A549 (cell line): Measurements from ENCODE around the gene PRRG2.

ENCODE experiments used
- BCL3 ChIP-seq: fragments of >200 bp; sonication (Bioruptor Twin); formaldehyde crosslinking; IDR thresholded peaks from 3 replicates; pipeline ENCODE4 v1.6.1; 2016
- BHLHE40 ChIP-seq: IDR thresholded peaks from 2 replicates; pipeline ENCODE4 v1.6.1; 2012; ENCODE audit warnings: low read depth, low read length, inconsistent platforms
- CTCF ChIP-seq: fragments of >200 bp; sonication (Bioruptor Twin); formaldehyde crosslinking; IDR thresholded peaks from 3 replicates; pipeline ENCODE4 v1.5.1; 2016
- HEYL ChIP-seq: fragments of 250-450 bp; sonication (Bioruptor Pico); IDR thresholded peaks from 2 replicates; pipeline ENCODE4 v1.8.0; 2021; ENCODE audit warnings: mild to moderate bottlenecking, moderate library complexity
- POLR2A ChIP-seq: IDR thresholded peaks from 2 replicates; pipeline ENCODE4 v1.6.1; 2012; ENCODE audit warnings: mild to moderate bottlenecking, low read length
- REST ChIP-seq: fragments of 200-600 bp; sonication (generic); IDR thresholded peaks from 2 replicates; pipeline ENCODE4 v1.6.1; 2016; ENCODE audit warnings: antibody characterized with exemption, mild to moderate bottlenecking, moderate library complexity
- ZC3H11A ChIP-seq: fragments of 450-650 bp; IDR thresholded peaks from 2 replicates; pipeline ENCODE4 v1.6.1; 2014; ENCODE audit warnings: antibody characterized with exemption, mild to moderate bottlenecking

GRCh38 chr19:49589502-49589905 is 8.4 kb downstream of the PRRG2 start:
- TF ChIP-seq CTCF = no peak
- TF ChIP-seq POLR2A = no peak
- no peak for TF ChIP-seq HEYL
- TF ChIP-seq ZC3H11A = no peak
- TF ChIP-seq BCL3 = no peak
- TF ChIP-seq BHLHE40 = no peak
- no peak for TF ChIP-seq REST
